GM12864 (cell line): ENCODE data around the gene SLC8A3.

Experiments
- DNase-seq: peaks from one replicate; pipeline ENCODE4 v3.0.0-alpha.2; 2011; ENCODE audit warnings: low read depth
- H3K4me3 ChIP-seq: 2 replicates; pipeline ENCODE4 v1.5.1; 2011; ENCODE audit warnings: mild to moderate bottlenecking, low read depth, low read length, control low read depth
- CTCF ChIP-seq: IDR thresholded peaks from 2 replicates; pipeline ENCODE4 v1.5.1; 2011; ENCODE audit warnings: low read depth, mild to moderate bottlenecking, moderate library complexity, low read length, control low read depth, inconsistent platforms; ENCODE audit errors: missing control alignments

SLC8A3 gene

GRCh38 chr14:70188322-70188658 lies 461 bp downstream of the SLC8A3 start:
- peak overlapping the region; percentile 86 for H3K4me3 ChIP-seq
- DNase-seq, result no peak
- no peak for TF ChIP-seq CTCF

- peak overlapping the region; percentile 86 for H3K4me3 ChIP-seq
- DNase-seq, result no peak
- no peak for TF ChIP-seq CTCF
Observed at GRCh38 chr14:70186900-70187451, 1.8 kb downstream of the SLC8A3 start.

DNA sequence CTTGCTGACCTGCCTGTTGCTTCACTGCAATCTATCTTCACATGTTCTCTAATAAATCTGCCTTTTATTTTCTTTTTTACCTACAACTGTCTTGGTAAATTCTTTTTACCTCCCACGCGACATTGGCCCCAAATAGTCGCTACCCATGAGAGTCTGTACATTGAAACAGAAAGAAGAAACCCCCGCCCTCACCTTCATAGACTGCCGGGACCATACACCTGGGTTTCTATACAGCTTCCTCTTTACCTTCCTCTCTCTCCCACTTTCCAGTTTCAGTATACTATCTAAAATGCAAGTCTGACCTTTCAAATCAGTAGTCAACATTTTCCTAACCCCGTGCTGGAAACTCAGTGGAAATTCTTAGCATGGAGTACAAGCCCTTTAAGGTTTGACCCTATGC lies 4.8 kb downstream of the SLC8A3 start:
- DNase-seq, result peak; percentile 61
- no peak for TF ChIP-seq CTCF
- peak overlapping the region; percentile 21; the same call in 1 of the 2 replicates for H3K4me3 ChIP-seq

DNA sequence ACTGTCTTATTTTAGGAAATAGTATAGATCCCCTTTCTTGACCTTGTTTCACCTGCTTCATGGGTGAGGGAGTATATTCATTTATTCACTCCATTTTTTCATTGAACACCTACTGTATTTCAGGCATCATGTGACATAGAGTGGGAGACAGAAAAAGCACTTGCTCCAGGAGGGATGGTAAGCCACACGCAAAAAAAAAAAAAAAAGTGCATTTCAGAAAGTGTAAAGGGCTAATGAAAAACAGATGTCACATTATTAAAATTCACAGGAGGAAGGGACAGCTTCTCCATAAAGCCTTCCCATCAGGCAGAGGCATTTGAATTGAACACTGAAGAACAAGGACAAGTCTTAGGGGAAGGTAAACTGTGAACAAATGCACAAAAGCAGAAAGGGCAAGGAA lies 7.5 kb downstream of the SLC8A3 start:
- no peak for TF ChIP-seq CTCF
- no peak for DNase-seq
- H3K4me3 ChIP-seq, result no peak overlapping the region

GRCh38 chr14:70180718-70181117 lies 8.0 kb downstream of the SLC8A3 start:
- no peak overlapping the region for H3K4me3 ChIP-seq
- no peak for TF ChIP-seq CTCF
- no peak for DNase-seq

- DNase-seq, result no peak
- no peak for TF ChIP-seq CTCF
Observed at GRCh38 chr14:70177081-70177800, 11.5 kb downstream of the SLC8A3 start.

GRCh38 chr14:70173569-70173968 lies 15.2 kb downstream of the SLC8A3 start:
- no peak for TF ChIP-seq CTCF
- DNase-seq, result no peak
- no peak overlapping the region for H3K4me3 ChIP-seq

More at GRCh38 chr14:70177081-70177800, 11.5 kb downstream of the SLC8A3 start:
- H3K4me3 ChIP-seq, result no peak overlapping the region
